ENCODE data around the gene FNBP1L.

The FNBP1L gene

DNA sequence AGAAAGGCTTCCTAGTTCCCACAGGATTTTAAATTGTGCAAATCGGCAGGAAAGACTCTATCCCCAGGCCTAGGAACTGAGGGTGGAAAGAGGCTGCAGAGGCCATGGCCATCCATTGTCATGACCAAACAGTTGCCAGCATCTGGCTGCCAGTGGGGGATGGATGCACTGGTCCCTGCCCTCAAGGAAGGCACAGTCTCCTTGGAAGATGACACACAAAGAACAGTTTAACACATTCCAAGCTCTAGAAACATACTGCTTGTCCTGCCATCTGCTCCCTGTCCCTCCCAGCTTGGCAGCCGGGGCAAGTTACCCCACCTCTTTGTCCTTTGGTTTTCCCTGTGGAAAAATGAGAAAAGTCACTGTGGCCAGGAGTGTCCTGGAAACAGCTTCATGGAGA lies 150.5 kb downstream of the FNBP1L start:
- H3K14ac ChIP-seq (ENCODE audit: low read length in 2 of 2) = no peak overlapping the region
- H3K79me1 ChIP-seq (replicated peaks; ENCODE audit: low read length, poor library complexity, severe bottlenecking) = peaks cover 30% of the 10 kb centered on the region
- no peak overlapping the region for H3K18ac ChIP-seq (ENCODE audit: low read depth in 1 of 2, low read length in 2 of 2)
- H4K8ac ChIP-seq (ENCODE audit: low read length) = no peak overlapping the region
- H2BK12ac ChIP-seq (ENCODE audit: low read length in 2 of 2) = no peak overlapping the region
- no peak overlapping the region for H2BK120ac ChIP-seq (ENCODE audit: low read depth, low read length)
- WGBS = 95% methylated on average over 2 of the region's 2 CpGs
- no peaks in the 10 kb centered on the region for H3K9me3 ChIP-seq (ENCODE audit: control insufficient read depth, low read length)
- no peak overlapping the region for H3K23ac ChIP-seq (ENCODE audit: low read length in 2 of 2)
- no peak overlapping the region for H3K4ac ChIP-seq (ENCODE audit: low read depth in 1 of 2, low read length in 2 of 2)
- H2BK15ac ChIP-seq (ENCODE audit: low read depth, poor library complexity, severe bottlenecking) = no peak overlapping the region
- no peak overlapping the region for H2AFZ ChIP-seq (ENCODE audit: low read depth, low read length)
- H3K27me3 ChIP-seq (ENCODE audit: control insufficient read depth in 1 of 2, insufficient read depth in 1 of 2, low read length in 2 of 2) = no peaks in the 10 kb centered on the region
- no peak overlapping the region for H3K4me3 ChIP-seq (ENCODE audit: insufficient read depth in 1 of 2, low read depth in 1 of 2, low read length in 2 of 2)
- DNase-seq = no peak
- H3K4me1 ChIP-seq (ENCODE audit: control insufficient read depth, insufficient read depth, low read depth, low read length) = peaks cover 11% of the 10 kb centered on the region
- no peak overlapping the region for H3K27ac ChIP-seq (ENCODE audit: low read length, poor library complexity, severe bottlenecking)
- no peak overlapping the region for H2AK5ac ChIP-seq (ENCODE audit: low read length, severe bottlenecking)
- H3K36me3 ChIP-seq (ENCODE audit: control insufficient read depth in 1 of 2, insufficient read depth in 2 of 2, low read depth in 1 of 2, low read length in 2 of 2) = peaks cover 3 to 5% of the 10 kb centered on the region in 2 experiments
- no peak overlapping the region for H3K9ac ChIP-seq (ENCODE audit: low read length)
- peak overlapping the region; percentile 48 for H4K91ac ChIP-seq (ENCODE audit: low read length)
- H2BK5ac ChIP-seq (ENCODE audit: low read depth, low read length, poor library complexity, severe bottlenecking) = no peak overlapping the region
- H3K4me2 ChIP-seq (ENCODE audit: low read length, poor library complexity, severe bottlenecking) = no peak overlapping the region

DNA sequence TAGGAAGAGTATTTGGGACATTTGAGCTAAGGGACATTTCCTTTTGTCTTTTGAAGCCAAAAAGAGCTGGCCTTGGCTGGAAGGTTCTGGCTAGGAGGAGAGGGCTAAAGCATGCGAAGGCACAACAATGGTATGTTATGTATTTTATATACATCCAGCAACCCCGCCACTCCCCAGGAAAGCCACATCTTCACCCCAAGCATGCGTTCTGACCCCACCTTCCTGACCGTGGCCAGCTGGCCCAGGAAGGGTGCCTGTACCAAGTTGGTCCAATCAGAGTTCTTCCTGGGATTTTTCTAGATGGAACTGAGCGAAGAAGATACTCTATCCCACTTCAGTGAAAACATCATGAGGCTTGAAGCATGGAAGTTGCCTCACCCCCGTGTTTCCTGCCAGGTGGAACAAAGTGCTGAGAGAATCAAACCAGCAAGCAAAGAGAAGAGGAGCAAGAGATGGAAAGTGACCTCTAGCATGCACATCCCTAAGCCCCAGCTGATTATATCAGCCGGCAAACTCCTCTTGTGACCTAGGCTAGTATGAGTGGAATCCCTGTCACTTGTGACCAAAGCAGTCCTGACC lies 151.0 kb downstream of the FNBP1L start:
- no peak overlapping the region for H3K27ac ChIP-seq (ENCODE audit: low read length, poor library complexity, severe bottlenecking)
- H2BK12ac ChIP-seq (ENCODE audit: low read length in 2 of 2) = no peak overlapping the region
- H3K4me1 ChIP-seq (ENCODE audit: control insufficient read depth, insufficient read depth, low read depth, low read length) = peaks cover 9% of the 10 kb centered on the region
- DNase-seq = no peak
- peak overlapping the region in 1 of 2 experiments; percentile 67 for H3K18ac ChIP-seq (ENCODE audit: low read depth in 1 of 2, low read length in 2 of 2)
- H2BK5ac ChIP-seq (ENCODE audit: low read depth, low read length, poor library complexity, severe bottlenecking) = no peak overlapping the region
- no peak overlapping the region for H4K8ac ChIP-seq (ENCODE audit: low read length)
- peaks cover 26% of the 10 kb centered on the region for H3K79me1 ChIP-seq (replicated peaks; ENCODE audit: low read length, poor library complexity, severe bottlenecking)
- no peak overlapping the region for H3K14ac ChIP-seq (ENCODE audit: low read length in 2 of 2)
- H3K36me3 ChIP-seq (ENCODE audit: control insufficient read depth in 1 of 2, insufficient read depth in 2 of 2, low read depth in 1 of 2, low read length in 2 of 2) = peaks cover 2 to 3% of the 10 kb centered on the region in 2 experiments
- 93% methylated on average over 7 of the region's 7 CpGs for WGBS
- H3K4me2 ChIP-seq (ENCODE audit: low read length, poor library complexity, severe bottlenecking) = no peak overlapping the region
- no peak overlapping the region for H2AFZ ChIP-seq (ENCODE audit: low read depth, low read length)
- H2AK5ac ChIP-seq (ENCODE audit: low read length, severe bottlenecking) = no peak overlapping the region
- no peaks in the 10 kb centered on the region for H3K9me3 ChIP-seq (ENCODE audit: control insufficient read depth, low read length)
- no peaks in the 10 kb centered on the region for H3K27me3 ChIP-seq (ENCODE audit: control insufficient read depth in 1 of 2, insufficient read depth in 1 of 2, low read length in 2 of 2)
- H2BK15ac ChIP-seq (ENCODE audit: low read depth, poor library complexity, severe bottlenecking) = no peak overlapping the region
- no peak overlapping the region for H3K4ac ChIP-seq (ENCODE audit: low read depth in 1 of 2, low read length in 2 of 2)
- no peak overlapping the region for H3K4me3 ChIP-seq (ENCODE audit: insufficient read depth in 1 of 2, low read depth in 1 of 2, low read length in 2 of 2)
- no peak overlapping the region for H3K9ac ChIP-seq (ENCODE audit: low read length)
- peak overlapping the region; percentile 5 for H4K91ac ChIP-seq (ENCODE audit: low read length)
- H3K23ac ChIP-seq (ENCODE audit: low read length in 2 of 2) = no peak overlapping the region
- no peak overlapping the region for H2BK120ac ChIP-seq (ENCODE audit: low read depth, low read length)

DNA sequence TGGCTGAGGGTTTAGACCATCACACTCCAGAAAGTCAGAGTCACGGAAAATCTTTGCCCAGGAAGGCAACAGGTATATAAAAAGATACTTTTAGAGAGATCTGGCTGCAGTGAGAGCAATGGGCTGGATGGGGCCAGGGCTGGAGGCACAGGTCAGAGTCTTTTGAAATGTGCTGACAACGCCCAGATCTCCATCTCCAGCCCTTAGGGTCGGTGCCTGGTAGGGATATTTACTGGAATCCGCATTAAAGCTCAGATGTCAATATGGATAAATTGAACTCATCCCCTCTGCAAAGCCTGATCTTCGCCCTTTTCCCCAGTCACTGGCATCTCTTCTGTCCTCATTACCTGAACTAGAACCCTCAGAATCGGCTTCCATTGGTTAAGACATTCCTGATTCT lies 151.6 kb downstream of the FNBP1L start:
- no peak for DNase-seq
- no peak overlapping the region for H4K8ac ChIP-seq (ENCODE audit: low read length)
- no peak overlapping the region for H3K4me3 ChIP-seq (ENCODE audit: insufficient read depth in 1 of 2, low read depth in 1 of 2, low read length in 2 of 2)
- H3K4ac ChIP-seq (ENCODE audit: low read depth in 1 of 2, low read length in 2 of 2) = no peak overlapping the region
- H2BK120ac ChIP-seq (ENCODE audit: low read depth, low read length) = no peak overlapping the region
- no peak overlapping the region for H2AFZ ChIP-seq (ENCODE audit: low read depth, low read length)
- WGBS = 98% methylated on average over 6 of the region's 6 CpGs
- H2BK15ac ChIP-seq (ENCODE audit: low read depth, poor library complexity, severe bottlenecking) = no peak overlapping the region
- H2AK5ac ChIP-seq (ENCODE audit: low read length, severe bottlenecking) = no peak overlapping the region
- H3K4me2 ChIP-seq (ENCODE audit: low read length, poor library complexity, severe bottlenecking) = no peak overlapping the region
- H4K91ac ChIP-seq (ENCODE audit: low read length) = no peak overlapping the region
- no peak overlapping the region for H2BK5ac ChIP-seq (ENCODE audit: low read depth, low read length, poor library complexity, severe bottlenecking)
- H3K4me1 ChIP-seq (ENCODE audit: control insufficient read depth, insufficient read depth, low read depth, low read length) = peaks cover 4% of the 10 kb centered on the region
- H3K18ac ChIP-seq (ENCODE audit: low read depth in 1 of 2, low read length in 2 of 2) = peak overlapping the region in 1 of 2 experiments; percentile 67
- no peak overlapping the region for H3K9ac ChIP-seq (ENCODE audit: low read length)
- peaks cover 0 to 3% of the 10 kb centered on the region in 2 experiments for H3K36me3 ChIP-seq (ENCODE audit: control insufficient read depth in 1 of 2, insufficient read depth in 2 of 2, low read depth in 1 of 2, low read length in 2 of 2)
- H3K14ac ChIP-seq (ENCODE audit: low read length in 2 of 2) = no peak overlapping the region
- no peak overlapping the region for H2BK12ac ChIP-seq (ENCODE audit: low read length in 2 of 2)
- peaks cover 25% of the 10 kb centered on the region for H3K79me1 ChIP-seq (replicated peaks; ENCODE audit: low read length, poor library complexity, severe bottlenecking)
- no peak overlapping the region for H3K27ac ChIP-seq (ENCODE audit: low read length, poor library complexity, severe bottlenecking)
- no peaks in the 10 kb centered on the region for H3K9me3 ChIP-seq (ENCODE audit: control insufficient read depth, low read length)
- no peaks in the 10 kb centered on the region for H3K27me3 ChIP-seq (ENCODE audit: control insufficient read depth in 1 of 2, insufficient read depth in 1 of 2, low read length in 2 of 2)
- no peak overlapping the region for H3K23ac ChIP-seq (ENCODE audit: low read length in 2 of 2)

DNA sequence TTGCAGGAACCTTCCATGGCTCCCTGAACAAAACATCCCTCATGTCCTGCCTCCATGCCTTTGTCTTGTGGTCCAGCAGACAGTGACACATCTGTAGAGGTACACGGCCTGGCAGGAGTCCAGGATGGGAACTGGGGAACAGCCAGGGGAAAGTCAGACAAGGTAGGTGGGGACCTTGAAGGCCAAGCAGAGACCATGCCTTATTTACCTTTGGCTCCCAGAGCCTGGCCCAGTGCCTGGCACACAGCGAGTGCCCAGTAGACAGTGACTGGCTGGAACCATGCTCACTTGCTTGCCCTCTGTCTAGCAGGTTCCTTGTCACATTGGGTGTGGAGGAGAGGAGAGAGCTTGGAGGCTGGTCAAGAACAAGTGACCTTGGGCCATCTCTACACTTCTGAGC lies 152.7 kb downstream of the FNBP1L start:
- Histone ChIP-seq H3K9me3 (ENCODE audit: control insufficient read depth, low read length) (no peaks in the 10 kb centered on the region), H3K18ac (ENCODE audit: low read depth in 1 of 2, low read length in 2 of 2) (peak overlapping the region in 1 of 2 experiments; percentile 7), H3K14ac (ENCODE audit: low read length in 2 of 2) (peak overlapping the region in 1 of 2 experiments; percentile 5), H2AK5ac (ENCODE audit: low read length, severe bottlenecking) (no peak overlapping the region), H2AFZ (ENCODE audit: low read depth, low read length) (peak overlapping the region; percentile 18), H4K91ac (ENCODE audit: low read length) (no peak overlapping the region), H3K27ac (ENCODE audit: low read length, poor library complexity, severe bottlenecking) (no peak overlapping the region), H3K4me2 (ENCODE audit: low read length, poor library complexity, severe bottlenecking) (no peak overlapping the region), H3K36me3 (ENCODE audit: control insufficient read depth in 1 of 2, insufficient read depth in 2 of 2, low read depth in 1 of 2, low read length in 2 of 2) (peaks cover 0 to 3% of the 10 kb centered on the region in 2 experiments), H3K79me1 (replicated peaks; ENCODE audit: low read length, poor library complexity, severe bottlenecking) (peaks cover 25% of the 10 kb centered on the region), H2BK120ac (ENCODE audit: low read depth, low read length) (no peak overlapping the region), H2BK5ac (ENCODE audit: low read depth, low read length, poor library complexity, severe bottlenecking) (no peak overlapping the region), H3K4ac (ENCODE audit: low read depth in 1 of 2, low read length in 2 of 2) (peak overlapping the region in 1 of 2 experiments; percentile 19), H3K4me3 (ENCODE audit: insufficient read depth in 1 of 2, low read depth in 1 of 2, low read length in 2 of 2) (no peak overlapping the region), H3K23ac (ENCODE audit: low read length in 2 of 2) (peak overlapping the region in 1 of 2 experiments; percentile 34), H2BK12ac (ENCODE audit: low read length in 2 of 2) (peak overlapping the region; percentile 0 to 31), H3K4me1 (ENCODE audit: control insufficient read depth, insufficient read depth, low read depth, low read length) (peaks cover 5% of the 10 kb centered on the region), H4K8ac (ENCODE audit: low read length) (no peak overlapping the region), H3K9ac (ENCODE audit: low read length) (no peak overlapping the region), H2BK15ac (ENCODE audit: low read depth, poor library complexity, severe bottlenecking) (no peak overlapping the region), H3K27me3 (ENCODE audit: control insufficient read depth in 1 of 2, insufficient read depth in 1 of 2, low read length in 2 of 2) (no peaks in the 10 kb centered on the region)
- WGBS = 97% methylated on average over 2 of the region's 2 CpGs
- DNase-seq = no peak
